GM18861 (cell line): Measurements from ENCODE around the gene KBTBD13.

Experiments used
- ATAC-seq: cut with Tn5 transposase; IDR thresholded peaks from one replicate; pipeline ENCODE4 v1.9.1; 2021; ENCODE audit not compliant: unreplicated experiment

Gene KBTBD13

GRCh38 chr15:65051266-65051665 is 25.3 kb upstream of the KBTBD13 start:
- ATAC-seq: no peak

- ATAC-seq: no peak
Measured at GRCh38 chr15:65052956-65053355, 23.6 kb upstream of the KBTBD13 start.

DNA sequence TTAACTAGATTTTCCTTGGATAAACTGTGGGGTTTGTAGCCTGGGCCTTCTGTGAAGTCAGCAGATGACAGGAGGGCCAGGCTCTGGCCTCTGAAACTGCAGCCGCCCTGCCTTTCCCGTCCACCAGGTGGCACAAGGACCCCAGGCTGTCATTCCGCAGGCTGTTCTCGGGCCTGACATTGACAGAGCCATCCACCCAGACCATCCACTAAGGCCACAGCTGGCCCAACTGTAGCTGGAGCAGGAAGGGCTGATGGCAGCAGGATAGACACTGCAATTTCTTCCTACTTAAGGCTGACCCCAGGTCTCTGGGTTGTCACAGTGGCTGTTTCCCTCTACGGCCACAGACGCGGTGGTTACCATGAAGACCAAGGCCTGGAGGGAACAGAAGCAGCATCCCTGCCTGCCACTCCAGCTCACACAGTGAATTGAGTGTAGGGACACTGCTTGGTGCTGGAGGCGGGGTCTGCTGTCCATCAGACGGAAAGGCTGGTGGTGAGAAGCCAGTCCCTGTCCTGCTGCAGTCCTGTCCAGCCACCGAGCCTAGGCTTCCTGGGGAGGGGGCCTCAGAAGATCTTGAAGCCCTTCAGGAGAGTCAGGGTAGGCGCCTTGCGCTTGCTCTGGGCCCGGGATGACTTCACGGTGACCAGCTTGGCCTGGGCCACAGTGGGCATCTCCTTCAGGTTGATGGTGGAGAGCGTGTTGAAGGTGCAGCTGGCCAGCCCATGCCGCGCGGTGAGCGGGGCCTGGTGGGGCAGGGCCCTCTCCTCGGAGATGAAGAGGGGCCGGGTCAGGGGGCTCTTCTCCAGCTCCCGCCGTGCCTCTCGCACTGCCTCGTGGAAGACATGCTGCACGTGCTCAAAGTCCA is 22.0 kb upstream of the KBTBD13 start:
- ATAC-seq: no peak

DNA sequence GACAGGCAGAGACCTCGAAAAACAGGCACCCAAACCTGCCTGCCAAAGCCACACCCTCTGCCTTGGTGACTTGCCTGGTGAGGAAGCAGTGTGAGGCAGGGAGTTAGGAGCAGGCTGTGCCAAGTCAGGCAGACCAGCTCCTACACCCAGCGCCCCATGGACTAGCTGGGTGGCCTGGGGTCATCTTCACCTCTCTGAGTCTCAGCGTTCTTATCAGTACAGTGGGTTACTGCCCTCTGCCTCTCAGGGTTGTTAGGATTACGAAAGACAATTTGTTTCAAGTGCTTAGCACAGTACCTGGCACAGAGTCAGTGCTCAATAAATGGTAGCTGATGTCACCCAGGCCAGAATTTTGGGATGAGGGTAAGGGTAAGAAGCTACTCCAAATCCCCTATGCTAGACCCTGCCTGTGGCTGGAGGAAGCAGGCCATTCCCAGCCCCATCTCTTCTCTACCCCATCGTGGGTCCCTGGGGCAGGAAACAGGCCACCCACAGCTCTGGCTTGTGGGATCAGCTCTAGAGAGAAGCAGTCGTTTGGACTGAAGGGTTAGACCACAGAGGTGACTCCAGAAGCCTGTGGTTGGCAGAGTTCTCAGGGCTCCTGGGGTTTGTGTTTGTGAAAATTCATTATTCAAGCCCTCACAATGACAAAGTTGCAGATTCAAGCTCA is 21.2 kb upstream of the KBTBD13 start:
- ATAC-seq: no peak

GRCh38 chr15:65056106-65056505 is 20.4 kb upstream of the KBTBD13 start:
- no peak for ATAC-seq

- ATAC-seq: no peak
Measured at GRCh38 chr15:65056868-65057548, 19.5 kb upstream of the KBTBD13 start.

DNA sequence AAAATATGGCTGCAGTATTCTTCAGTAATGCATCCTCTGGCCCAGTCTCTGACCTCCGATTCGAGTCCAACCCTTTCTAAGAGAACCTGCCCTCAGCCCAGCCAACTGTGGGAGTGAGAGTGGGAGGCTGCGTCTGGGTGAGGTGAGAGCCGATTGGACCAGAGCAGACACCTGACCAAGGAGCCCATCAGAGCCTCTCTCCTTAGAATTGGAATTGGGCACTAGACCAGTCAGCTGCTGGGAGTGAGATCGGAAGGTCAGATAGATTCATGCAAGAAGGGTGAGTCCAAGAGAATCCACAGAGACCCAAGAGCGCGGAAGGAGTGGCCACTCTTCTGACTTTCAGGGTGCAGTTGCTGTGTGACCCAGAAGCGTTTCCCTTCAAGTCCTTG is 19.0 kb upstream of the KBTBD13 start:
- no peak for ATAC-seq

DNA sequence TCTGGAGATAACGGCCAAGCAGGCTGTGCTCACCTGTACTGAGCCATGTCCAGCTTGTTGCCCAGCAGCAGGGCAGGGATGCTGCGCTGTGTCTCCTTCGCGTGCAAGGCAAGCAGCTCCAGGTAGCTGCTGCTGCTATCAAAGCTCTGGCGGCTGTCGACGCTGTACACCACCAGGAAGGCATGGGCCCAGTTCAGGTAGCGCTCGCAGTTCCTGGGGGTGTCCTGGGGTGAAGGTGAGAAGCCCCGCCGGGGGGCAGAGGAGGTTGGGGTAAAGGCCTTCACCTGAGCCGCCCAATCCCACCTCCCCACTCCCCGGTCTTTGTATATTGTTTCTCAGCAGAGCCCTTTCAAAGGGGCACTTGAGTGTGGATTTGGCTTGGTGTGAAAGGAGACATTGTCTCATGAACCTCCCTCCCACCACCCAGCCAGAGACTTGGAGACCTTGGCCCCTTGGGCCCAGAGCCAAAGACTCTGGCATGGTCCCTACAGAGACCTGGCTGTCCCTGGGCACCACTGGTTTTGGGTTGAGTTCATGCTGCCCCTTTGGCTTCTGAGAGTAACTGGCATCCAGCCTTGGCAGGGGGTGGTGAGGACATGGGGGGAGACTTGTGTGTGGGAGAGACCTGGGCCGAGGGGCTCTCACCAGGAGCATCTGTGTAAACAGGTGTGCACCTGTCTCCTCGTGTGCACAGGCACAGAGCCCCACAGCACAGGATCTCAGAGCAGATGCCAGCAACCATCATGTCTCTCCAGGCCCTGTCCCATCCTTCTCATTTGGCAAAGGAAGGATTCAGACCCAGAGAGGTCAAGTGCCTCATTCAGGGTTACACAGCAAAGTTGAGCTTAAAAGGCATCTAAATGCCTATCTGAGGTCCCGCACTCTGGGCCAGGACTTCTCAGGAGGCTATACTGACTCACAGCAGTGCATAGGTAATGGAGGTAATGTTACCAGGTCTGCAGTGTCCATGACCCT is 17.9 kb upstream of the KBTBD13 start:
- no peak for ATAC-seq

DNA sequence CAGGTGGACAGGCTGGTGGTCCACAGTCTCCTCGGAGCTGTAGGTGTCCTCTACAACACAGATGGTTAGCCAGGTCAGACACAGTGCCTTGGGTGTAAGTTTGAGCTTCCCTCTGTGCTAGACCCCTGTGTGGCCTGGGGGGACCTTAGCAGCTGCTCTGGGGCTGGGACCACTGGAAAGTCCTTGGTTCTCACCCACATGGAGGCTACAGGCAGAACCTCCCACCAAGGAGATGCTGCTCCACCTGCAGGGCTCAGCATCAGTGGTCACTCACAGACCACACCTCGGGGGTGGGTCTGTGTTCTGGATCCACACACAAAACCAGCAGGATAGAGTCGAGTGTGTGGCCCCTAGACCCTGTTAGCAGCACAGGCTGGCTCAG is 17.2 kb upstream of the KBTBD13 start:
- no peak for ATAC-seq

GRCh38 chr15:65059931-65060596 is 16.5 kb upstream of the KBTBD13 start:
- no peak for ATAC-seq

DNA sequence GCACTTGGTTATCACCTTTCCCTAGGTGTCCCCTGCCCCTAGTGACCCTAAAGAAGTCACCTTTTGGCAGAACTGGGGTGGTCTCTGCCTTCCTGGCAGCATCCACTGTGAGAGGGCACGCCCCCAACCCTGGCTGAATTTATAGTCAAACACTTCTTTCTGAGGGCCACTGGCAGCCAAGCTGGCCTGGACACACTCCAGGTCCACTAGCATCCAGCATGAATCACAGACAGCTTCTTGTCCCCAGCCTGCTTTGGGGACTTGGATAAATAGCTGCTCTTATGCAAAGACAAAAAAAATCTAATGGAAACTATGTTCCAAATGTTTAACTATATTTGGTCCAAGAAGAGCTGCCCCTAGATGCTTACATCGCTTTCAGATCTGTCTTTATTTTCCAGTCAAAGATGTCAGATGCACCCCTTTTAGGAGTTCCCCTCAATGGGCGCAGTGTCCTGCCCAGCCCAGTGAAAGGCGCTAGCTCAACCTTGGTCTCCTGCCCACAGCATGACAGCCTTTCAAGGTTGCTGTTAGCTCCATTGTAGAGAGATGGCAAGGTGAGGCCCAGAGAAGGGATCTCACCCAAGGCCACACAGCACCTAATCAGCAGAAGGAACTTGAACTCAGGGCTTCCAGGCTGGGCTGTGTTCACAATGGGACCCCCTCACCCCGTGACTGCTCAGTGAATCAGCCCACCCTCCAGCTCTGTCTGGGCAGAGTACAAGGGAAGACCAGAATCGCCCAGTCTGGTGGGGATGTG is 15.7 kb upstream of the KBTBD13 start:
- ATAC-seq: no peak

GRCh38 chr15:65062061-65062460 is 14.5 kb upstream of the KBTBD13 start:
- no peak for ATAC-seq

- ATAC-seq: no peak
Measured at GRCh38 chr15:65062726-65063125, 13.8 kb upstream of the KBTBD13 start.

- no peak for ATAC-seq
Measured at GRCh38 chr15:65066001-65066634, 10.4 kb upstream of the KBTBD13 start.

DNA sequence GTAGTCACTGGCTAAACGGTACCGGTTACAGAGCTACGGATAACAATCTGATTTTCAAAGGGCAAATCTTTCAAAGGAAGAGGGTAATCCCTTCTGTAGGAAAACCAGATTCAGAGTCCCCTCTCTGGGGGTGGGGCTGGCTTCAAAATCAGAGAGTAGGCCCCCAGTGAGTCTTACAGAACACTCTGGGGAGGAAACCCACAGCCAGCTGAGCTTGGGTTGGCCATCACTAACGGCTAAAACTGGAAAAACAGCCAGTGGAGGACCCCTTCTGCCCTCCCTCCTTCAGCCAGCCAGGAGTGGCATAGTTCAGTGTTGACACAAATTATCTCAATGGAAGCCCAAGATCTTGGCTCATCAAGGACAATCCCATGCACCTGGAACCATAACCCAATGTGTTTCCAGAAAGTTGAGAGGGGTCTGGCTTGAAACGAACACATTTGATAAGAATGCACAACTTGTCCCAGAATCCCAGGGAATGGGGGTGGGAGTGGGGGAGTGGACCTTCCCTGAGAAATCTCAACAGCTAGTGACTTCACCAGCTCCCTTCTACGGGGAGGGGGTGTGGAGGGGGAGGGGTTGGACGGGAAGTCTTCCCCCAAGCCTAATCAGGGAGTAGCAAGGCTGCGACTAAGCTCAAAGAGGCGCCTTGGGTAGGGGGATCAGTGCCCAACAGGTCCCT is 9.8 kb upstream of the KBTBD13 start:
- ATAC-seq: no peak

GRCh38 chr15:65067317-65067644 is 9.3 kb upstream of the KBTBD13 start:
- ATAC-seq: no peak

DNA sequence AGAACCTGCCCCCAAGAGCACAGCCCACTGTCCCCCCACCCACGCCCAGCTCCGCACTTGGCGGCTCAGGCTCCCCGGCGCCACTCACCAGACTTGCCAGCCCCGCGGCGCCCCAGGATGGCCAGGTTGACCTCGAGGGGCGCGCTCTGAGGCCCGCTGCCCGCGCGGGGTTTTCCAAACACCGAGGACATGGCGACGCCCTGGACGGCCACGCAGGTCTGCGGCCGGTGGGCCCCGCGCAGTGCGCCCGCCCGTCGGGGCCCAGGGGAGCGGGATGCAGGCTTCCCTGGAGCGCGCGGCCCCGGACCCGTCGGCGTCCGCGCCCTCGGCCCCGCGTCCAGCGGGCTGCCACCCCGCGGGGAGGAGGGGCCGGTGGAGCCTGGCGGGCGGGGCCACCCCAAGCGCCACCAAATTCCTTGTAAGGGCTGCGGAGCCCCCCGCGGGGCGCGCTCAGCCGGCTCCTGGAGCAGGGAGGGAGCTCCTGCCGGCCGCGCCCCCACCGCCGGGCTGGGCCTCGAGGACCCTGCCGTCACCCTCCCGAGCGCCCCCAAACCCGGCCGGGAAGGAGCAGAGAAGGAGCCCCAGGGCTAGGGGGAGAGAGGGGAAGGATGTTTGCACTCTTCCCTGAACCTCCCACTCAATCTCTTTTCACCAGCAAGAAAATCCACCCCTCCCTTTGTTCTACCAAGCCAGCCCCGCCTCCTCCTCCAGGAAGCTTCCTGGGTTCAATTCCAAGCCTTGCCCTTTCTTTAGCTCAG is 8.7 kb upstream of the KBTBD13 start, which contains the start of gene RASL12:
TSS of gene RASL12 (minus strand) at position 347 of the 758 bp plus-strand sequence. CDS start at position 191, 156 bp downstream.
- ATAC-seq: no peak

DNA sequence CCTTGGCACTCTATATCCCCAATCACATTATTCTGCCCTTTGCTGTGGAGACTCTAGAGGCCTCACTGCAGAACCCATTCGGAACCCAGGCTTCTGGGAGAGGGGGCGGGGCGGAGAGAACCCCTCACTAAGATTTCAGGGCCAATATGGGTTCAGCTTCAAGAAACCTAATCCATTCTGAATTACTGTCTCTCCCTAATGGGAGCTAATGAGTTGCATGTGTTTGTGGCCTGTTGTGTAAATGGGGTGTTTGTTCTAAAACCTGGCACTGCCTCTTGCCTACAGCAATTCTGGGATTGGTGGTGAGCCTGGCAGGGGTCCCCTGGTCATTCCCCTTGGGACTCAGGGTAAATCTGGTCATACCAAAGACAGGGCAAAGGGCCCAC is 8.2 kb upstream of the KBTBD13 start:
- ATAC-seq: no peak
